ENCODE results near the gene IPO13.

DNA sequence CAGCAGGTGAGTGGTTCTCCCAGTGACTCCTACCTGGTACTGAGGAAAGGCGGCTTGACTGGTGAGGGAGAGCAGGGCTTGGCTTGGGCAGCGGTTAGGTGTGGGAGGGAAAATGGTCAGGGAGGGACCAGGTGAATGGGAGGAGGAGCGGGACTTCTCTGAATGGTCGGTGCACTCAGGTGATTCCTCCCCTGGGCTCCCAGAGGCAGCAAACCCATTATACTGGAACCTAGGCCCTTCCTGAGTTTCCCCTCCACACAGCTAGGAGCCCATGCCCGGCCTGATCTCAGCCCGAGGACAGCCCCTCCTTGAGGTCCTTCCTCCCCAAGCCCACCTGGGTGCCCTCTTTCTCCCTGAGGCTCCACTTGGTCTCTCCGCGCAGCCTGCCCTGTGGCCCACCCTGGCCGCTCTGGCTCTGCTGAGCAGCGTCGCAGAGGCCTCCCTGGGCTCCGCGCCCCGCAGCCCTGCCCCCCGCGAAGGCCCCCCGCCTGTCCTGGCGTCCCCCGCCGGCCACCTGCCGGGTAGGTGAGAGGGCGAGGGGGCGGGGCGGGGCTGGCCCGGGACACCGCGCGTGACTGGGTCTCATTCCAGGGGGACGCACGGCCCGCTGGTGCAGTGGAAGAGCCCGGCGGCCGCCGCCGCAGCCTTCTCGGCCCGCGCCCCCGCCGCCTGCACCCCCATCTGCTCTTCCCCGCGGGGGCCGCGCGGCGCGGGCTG is 10.9 kb upstream of the IPO13 start:
- TF ChIP-seq, protein P1, sequence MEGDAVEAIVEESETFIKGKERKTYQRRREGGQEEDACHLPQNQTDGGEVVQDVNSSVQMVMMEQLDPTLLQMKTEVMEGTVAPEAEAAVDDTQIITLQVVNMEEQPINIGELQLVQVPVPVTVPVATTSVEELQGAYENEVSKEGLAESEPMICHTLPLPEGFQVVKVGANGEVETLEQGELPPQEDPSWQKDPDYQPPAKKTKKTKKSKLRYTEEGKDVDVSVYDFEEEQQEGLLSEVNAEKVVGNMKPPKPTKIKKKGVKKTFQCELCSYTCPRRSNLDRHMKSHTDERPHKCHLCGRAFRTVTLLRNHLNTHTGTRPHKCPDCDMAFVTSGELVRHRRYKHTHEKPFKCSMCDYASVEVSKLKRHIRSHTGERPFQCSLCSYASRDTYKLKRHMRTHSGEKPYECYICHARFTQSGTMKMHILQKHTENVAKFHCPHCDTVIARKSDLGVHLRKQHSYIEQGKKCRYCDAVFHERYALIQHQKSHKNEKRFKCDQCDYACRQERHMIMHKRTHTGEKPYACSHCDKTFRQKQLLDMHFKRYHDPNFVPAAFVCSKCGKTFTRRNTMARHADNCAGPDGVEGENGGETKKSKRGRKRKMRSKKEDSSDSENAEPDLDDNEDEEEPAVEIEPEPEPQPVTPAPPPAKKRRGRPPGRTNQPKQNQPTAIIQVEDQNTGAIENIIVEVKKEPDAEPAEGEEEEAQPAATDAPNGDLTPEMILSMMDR (IDR thresholded peaks at IDR 0.05 in 4 of 5, conservative IDR thresholded peaks at IDR 0.05 in 1 of 5) = no peak
- TF ChIP-seq POLR2A (IDR thresholded peaks at IDR 0.05) = no peak

All from gastrocnemius medialis (tissue), 4 donors.